Urinary bladder (tissue), 4 donors: ENCODE data around the gene SOX9. TPM values are rescaled to one million over a fixed set of nuclear protein-coding genes. Genes with fewer than 3 reads are reported as not detected.
"Not testable (repeated sequence)": the region's sequence is repeated elsewhere in the genome, so short reads cannot be mapped to it uniquely, and the experiment has no call there.

Source experiments
- DNase-seq: peaks from one replicate; pipeline ENCODE4 v3.0.0-alpha.2; 2015; ENCODE audit errors: extremely low spot score
- H3K27ac ChIP-seq: one replicate; pipeline ENCODE4 v1.5.1; 2013; ENCODE audit warnings: low read depth, mild to moderate bottlenecking, moderate library complexity
- H3K36me3 ChIP-seq: one replicate; pipeline ENCODE4 v1.6.1; 2013; ENCODE audit warnings: mild to moderate bottlenecking, moderate library complexity; ENCODE audit not compliant: insufficient read depth
- H3K4me1 ChIP-seq: one replicate; pipeline ENCODE4 v1.6.1; 2013; ENCODE audit warnings: mild to moderate bottlenecking, moderate library complexity; ENCODE audit not compliant: insufficient read depth
- H3K4me3 ChIP-seq: one replicate; pipeline ENCODE4 v1.5.1; 2013; ENCODE audit warnings: low read depth, low read length
- WGBS: extraction: QIAGEN DNeasy Blood & Tissue Kit; methylation state at CpG from one replicate; pipeline ENCODE4 v1.1.7; 2013; 5-methylcytosine and 5-hydroxymethylcytosine counted together
- polyA plus RNA-seq: library from polyadenylated mRNA; stranded (reverse); fragments of 200-250 nt; gene quantifications from one replicate; pipeline ENCODE4 v1.2.3, GENCODE V29; 2013
- total RNA-seq: library from RNA; depleted of rRNA; stranded (reverse); fragments of >200 nt; gene quantifications from one replicate; pipeline ENCODE4 v1.2.3, GENCODE V29; 2014
- donor health status: healthy with polysubstance abuse.
- donor health status: healthy.

SOX9 gene
- total and polyA plus RNA-seq, 2 donors: 1.8 to 3.2 TPM

GRCh38 chr17:72100470-72100869 lies 20.4 kb upstream of the SOX9 start:
- Histone ChIP-seq H3K27ac (no peak overlapping the region), H3K36me3 (no peaks in the 10 kb centered on the region), H3K4me3 (no peak overlapping the region), H3K4me1 (no peaks in the 10 kb centered on the region)
- no peak for DNase-seq
- WGBS: 77% methylated on average over 5 of the region's 5 CpGs

DNA sequence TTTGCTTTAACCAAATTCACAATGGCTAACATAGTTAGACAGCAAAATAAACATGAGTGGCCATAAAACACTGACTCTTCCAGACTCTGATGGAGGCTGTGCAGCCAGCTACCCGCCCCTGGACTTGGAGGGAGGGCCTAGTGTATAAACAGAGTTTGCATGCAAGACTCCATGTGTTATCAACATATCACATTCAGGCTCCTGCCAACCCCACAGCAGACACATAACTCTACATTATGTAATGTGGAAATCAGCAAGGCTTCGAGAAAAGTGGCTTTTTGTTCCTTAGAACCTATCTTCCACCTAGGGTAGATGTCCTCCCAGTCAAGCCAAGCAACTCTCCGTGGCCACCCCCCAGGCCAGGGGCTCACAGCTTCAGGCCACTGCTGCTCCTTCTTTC lies 19.3 kb upstream of the SOX9 start:
- 48% methylated on average over 3 of the region's 3 CpGs for WGBS
- Histone ChIP-seq H3K27ac (no peak overlapping the region), H3K4me1 (no peaks in the 10 kb centered on the region), H3K4me3 (no peak overlapping the region), H3K36me3 (no peaks in the 10 kb centered on the region)
- DNase-seq: no peak

GRCh38 chr17:72102366-72102765 lies 18.5 kb upstream of the SOX9 start:
- no peaks in the 10 kb centered on the region for H3K36me3 ChIP-seq
- H3K4me1 ChIP-seq: no peaks in the 10 kb centered on the region
- H3K27ac ChIP-seq: no peak overlapping the region
- DNase-seq: no peak
- 87% methylated on average over 1 of the region's 1 CpG for WGBS
- no peak overlapping the region for H3K4me3 ChIP-seq

- no peak overlapping the region for H3K4me3 ChIP-seq
- DNase-seq: no peak
- H3K4me1 ChIP-seq: no peaks in the 10 kb centered on the region
- 74% methylated on average over 11 of the region's 11 CpGs for WGBS
- H3K36me3 ChIP-seq: no peaks in the 10 kb centered on the region
- no peak overlapping the region for H3K27ac ChIP-seq
Measured at GRCh38 chr17:72104164-72104862, 16.5 kb upstream of the SOX9 start.

DNA sequence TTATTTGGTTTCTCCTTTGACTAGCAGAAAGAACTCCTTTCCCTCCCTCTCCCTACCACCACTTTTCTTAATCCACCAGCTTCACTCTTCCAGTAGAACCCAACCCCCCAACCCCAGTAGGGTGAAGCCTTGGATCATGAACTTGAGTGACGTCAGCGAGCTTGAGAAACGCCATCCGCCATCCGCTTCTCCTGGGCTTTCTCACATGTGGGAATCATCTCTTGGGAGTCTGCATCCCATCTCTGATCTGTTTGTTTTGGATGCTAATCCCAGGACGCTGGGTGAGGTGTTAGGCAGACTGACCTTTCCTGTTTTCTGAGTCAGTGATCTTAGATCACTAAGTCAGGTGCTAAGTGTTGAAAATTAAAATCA lies 16.0 kb upstream of the SOX9 start:
- WGBS: 68% methylated on average over 6 of the region's 6 CpGs
- Histone ChIP-seq H3K4me3 (no peak overlapping the region), H3K27ac (no peak overlapping the region), H3K4me1 (no peaks in the 10 kb centered on the region), H3K36me3 (no peaks in the 10 kb centered on the region)
- DNase-seq: no peak

- 65% methylated on average over 5 of the region's 5 CpGs for WGBS
- H3K36me3 ChIP-seq: no peaks in the 10 kb centered on the region
- no peak overlapping the region for H3K27ac ChIP-seq
- H3K4me3 ChIP-seq: no peak overlapping the region
- DNase-seq: no peak
- H3K4me1 ChIP-seq: no peaks in the 10 kb centered on the region
Measured at GRCh38 chr17:72107100-72107499, 13.7 kb upstream of the SOX9 start.

GRCh38 chr17:72110231-72110941 lies 10.4 kb upstream of the SOX9 start:
- WGBS: 53% methylated on average over 18 of the region's 18 CpGs
- H3K4me3 ChIP-seq: no peak overlapping the region
- no peaks in the 10 kb centered on the region for H3K4me1 ChIP-seq
- no peak for DNase-seq
- no peak overlapping the region for H3K27ac ChIP-seq
- H3K36me3 ChIP-seq: no peaks in the 10 kb centered on the region

DNA sequence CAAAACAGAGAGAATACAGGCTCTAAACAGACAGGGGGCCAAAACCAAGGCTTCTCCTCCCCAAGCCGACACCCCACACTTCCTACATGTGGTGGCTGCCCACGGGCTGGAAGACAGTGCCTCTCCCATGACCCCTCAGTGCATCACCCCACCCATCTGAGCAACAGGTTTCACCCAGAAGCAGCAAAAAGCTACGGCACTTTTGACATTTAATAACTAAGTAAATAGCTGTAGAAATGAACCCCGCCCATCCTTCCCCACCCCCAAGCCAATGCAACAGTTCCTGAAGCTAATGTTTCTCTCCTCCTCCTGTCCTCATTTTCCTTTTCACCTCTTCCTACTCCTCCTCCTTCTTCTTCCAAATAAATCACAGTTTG lies 9.9 kb upstream of the SOX9 start:
- Histone ChIP-seq H3K36me3 (no peaks in the 10 kb centered on the region), H3K27ac (no peak overlapping the region), H3K4me3 (no peak overlapping the region), H3K4me1 (no peaks in the 10 kb centered on the region)
- WGBS: 39% methylated on average over 4 of the region's 4 CpGs
- DNase-seq: no peak

GRCh38 chr17:72111336-72111923 lies 9.4 kb upstream of the SOX9 start:
- Histone ChIP-seq H3K36me3 (no peaks in the 10 kb centered on the region), H3K4me3 (no peak overlapping the region), H3K4me1 (no peaks in the 10 kb centered on the region), H3K27ac (no peak overlapping the region)
- WGBS: 18% methylated on average over 10 of the region's 10 CpGs
- no peak for DNase-seq

DNA sequence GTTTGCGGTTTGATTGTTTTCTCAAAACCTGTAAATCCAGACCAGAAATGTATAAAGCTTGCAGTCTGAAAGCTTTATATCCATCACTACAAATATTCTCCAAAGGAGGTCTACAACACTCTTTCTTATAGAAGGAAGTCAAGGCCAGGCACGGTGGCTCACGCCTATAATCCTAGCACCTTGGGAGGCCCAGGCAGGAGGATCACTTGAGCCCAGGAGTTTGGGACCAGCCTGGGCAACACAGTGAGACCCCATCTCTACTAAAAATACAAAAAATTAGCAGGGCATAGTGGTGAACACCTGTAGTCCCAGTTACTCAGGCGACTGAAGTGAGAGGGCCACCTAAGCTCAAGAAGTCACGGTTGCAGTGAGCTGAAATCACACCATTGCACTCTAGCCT lies 8.9 kb upstream of the SOX9 start:
- not testable (repeated sequence) for H3K27ac ChIP-seq, DNase-seq, H3K4me1 ChIP-seq, H3K36me3 ChIP-seq, H3K4me3 ChIP-seq
- WGBS: 88% methylated on average over 5 of the region's 5 CpGs

DNA sequence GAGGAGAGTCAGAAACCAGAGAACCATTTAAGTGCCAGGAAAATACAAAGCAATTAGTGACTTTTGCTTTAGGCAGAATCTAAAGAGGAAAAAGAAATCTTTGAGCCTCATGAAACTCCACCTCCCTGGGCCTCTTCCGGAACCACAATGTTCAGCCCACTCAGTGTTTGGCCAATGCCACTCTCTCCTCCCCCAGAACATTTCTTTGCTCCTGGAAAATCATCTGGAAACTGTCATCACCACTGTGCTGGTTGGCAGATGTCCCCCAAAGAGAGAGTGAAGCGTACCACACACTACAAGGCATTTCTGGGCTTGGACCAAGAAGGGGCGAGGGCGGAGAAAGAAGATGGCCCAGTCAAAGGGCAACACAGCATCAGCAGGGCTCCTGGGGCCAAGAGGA lies 7.1 kb upstream of the SOX9 start:
- no peak overlapping the region for H3K4me3 ChIP-seq
- WGBS: 93% methylated on average over 4 of the region's 4 CpGs
- no peak overlapping the region for H3K27ac ChIP-seq

DNA sequence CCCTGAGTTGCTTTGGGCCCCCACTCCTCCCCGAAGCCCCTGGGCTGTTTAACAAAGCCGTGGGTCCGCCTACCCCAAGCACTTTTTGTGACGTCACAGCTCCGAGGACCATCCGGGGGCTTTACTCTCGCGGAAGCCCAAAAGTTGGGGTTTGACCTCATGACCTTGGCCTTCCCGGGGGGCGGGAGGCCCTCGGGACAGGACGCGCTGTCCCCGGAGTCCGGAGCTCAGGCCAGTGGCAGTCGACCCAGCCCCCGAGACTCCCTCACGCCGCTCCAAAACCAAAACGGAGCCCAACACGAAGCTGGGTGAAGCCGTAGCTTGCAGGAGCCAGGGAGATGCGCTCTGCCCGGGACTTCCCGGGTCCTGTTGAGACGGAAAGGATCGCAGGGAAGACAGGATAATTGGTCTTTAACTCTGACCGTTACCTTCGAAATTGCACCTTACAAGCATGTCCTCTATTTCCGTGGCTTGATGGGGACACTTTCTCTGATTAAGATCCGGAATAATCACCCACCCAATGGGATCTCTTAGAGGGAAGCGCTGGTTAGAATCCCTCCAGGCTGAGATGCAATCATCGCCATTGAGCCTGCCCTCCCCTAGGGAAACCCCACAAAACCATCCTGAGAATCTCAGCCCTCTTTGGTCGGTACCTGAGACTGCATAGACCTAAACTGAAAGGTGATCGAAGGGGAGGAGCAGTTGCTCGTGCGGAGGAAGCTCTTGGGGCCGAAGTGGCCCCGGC lies 4.9 kb upstream of the SOX9 start:
- Histone ChIP-seq H3K36me3 (no peaks in the 10 kb centered on the region), H3K4me1 (no peaks in the 10 kb centered on the region), H3K4me3 (no peak overlapping the region), H3K27ac (no peak overlapping the region)
- no peak for DNase-seq
- 11% methylated on average over 39 of the region's 39 CpGs for WGBS

More for the DNA sequence above, 7.1 kb upstream of the SOX9 start:
- DNase-seq: no peak
- no peaks in the 10 kb centered on the region for H3K4me1 ChIP-seq
- no peaks in the 10 kb centered on the region for H3K36me3 ChIP-seq

DNA sequence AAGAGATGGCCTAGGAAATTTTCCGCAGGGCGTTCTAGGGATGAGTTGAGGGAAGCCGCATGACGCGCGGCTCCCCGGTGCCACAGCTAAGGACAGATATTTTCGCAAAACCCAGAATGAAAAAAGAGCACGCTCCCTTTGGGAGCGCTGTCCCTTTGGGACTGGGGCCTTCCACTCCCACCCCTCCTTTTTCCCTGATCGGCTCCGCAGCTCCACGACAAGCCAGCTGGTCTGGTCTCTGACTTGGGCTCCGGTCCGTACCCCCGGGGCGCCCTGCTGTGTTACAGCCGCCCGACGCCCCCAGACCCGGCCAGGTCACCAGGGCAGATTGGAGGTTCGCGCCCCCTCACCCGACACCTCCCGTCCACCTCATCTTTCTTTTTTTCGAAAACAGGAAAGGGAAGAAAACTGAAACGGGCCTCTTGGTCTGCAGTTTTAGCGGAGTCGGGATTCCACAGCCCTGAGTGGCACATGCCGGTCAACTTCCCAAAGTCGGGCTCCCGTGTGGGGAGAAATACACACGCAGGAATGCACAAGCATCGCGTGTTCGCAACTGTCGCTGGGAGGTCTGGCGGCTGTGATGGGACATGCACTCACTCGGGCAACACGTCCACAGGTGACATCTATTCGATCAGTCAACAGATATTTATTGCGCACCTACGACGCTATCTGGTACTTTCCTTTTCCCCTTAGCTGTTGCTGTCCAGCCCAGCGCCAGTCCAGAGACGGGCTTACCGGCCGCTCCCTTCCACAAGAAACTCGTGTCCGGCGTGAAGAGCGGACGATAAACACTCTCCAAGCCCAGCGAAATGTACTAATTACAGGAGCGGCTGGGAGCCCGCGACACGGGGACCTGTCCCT lies 3.9 kb upstream of the SOX9 start:
- no peak for DNase-seq
- H3K4me3 ChIP-seq: peak overlapping the region; percentile 16
- WGBS: 4% methylated on average over 58 of the region's 58 CpGs
- H3K4me1 ChIP-seq: no peaks in the 10 kb centered on the region
- H3K36me3 ChIP-seq: no peaks in the 10 kb centered on the region
- H3K27ac ChIP-seq: no peak overlapping the region
